B cell (primary cell): Measurements from ENCODE around the gene EGFR. TPM values are rescaled to one million over a fixed set of nuclear protein-coding genes. Genes with fewer than 3 reads are reported as not detected.

ENCODE experiments used
- ATAC-seq: fragments of 200-7000 bp; cut with Tn5 transposase; one replicate; pipeline ENCODE4 v1.10.0; 2021; ENCODE audit warnings: low read depth, mild to moderate bottlenecking, moderate number of reproducible peaks, moderate library complexity
- CTCF ChIA-PET: fragments of 350-600 bp; sonication (Branson Sonifier 250); formaldehyde crosslinking; loops from one replicate; lab custom pipeline; 2021; ENCODE audit warnings: antibody characterized with exemption, inconsistent platforms; lab: Charles Lee
- POLR2A ChIA-PET: fragments of 350-600 bp; sonication (Branson Sonifier 250); formaldehyde crosslinking; loops from one replicate; lab custom pipeline; 2021; ENCODE audit warnings: antibody characterized with exemption; lab: Charles Lee
- DNase-seq: peaks from one replicate; pipeline ENCODE4 v3.0.0; 2013
- H2AFZ ChIP-seq: 2 replicates; pipeline ENCODE4 v1.6.1; 2012; ENCODE audit warnings: mild to moderate bottlenecking, low read depth, low read length; ENCODE audit not compliant: insufficient read depth, poor library complexity, severe bottlenecking
- H3K27ac ChIP-seq, 2 donors: 1 replicate in 1 of 2; 2 replicates in 1 of 2; pipeline ENCODE4 v1.5.1; 2012 to 2013; ENCODE audit warnings: low read length in 2 of 2, mild to moderate bottlenecking in 2 of 2, moderate library complexity in 1 of 2
- H3K27me3 ChIP-seq, 4 experiments: fragments of 200-600 bp in 1 of 4; sonication (generic) in 1 of 4; replicated peaks in 1 of 4; 1 replicate in 2 of 4; 2 replicates in 2 of 4; pipeline versions ENCODE4 v1.6.1 to v1.7.0; 2013 to 2016; ENCODE audit warnings: low read length in 3 of 4, mild to moderate bottlenecking in 2 of 4, mixed read lengths in 1 of 4, moderate library complexity in 1 of 4; ENCODE audit not compliant: insufficient read depth in 4 of 4, control insufficient read depth in 3 of 4; ENCODE audit errors: control extremely low read depth in 1 of 4
- H3K36me3 ChIP-seq, 2 experiments: replicated peaks in 1 of 2; 1 replicate in 1 of 2; 2 replicates in 1 of 2; pipeline versions ENCODE4 v1.6.1 to v1.7.1; 2013; ENCODE audit warnings: low read length in 1 of 2; ENCODE audit not compliant: insufficient read depth in 2 of 2, control insufficient read depth in 1 of 2; ENCODE audit errors: control extremely low read depth in 1 of 2, extremely low read depth in 1 of 2
- H3K4me1 ChIP-seq, 2 donors: fragments of 200-600 bp in 1 of 2; sonication (generic) in 1 of 2; 1 replicate in 1 of 2; 2 replicates in 1 of 2; pipeline versions ENCODE4 v1.5.1 to v1.6.1; 2013 to 2017; ENCODE audit warnings: low read length in 2 of 2; ENCODE audit not compliant: control insufficient read depth in 2 of 2, insufficient read depth in 2 of 2
- H3K4me2 ChIP-seq: replicated peaks from 2 replicates; pipeline ENCODE3; 2012; ENCODE audit warnings: mild to moderate bottlenecking, low read depth, low read length; ENCODE audit not compliant: poor library complexity, severe bottlenecking
- H3K4me3 ChIP-seq, 5 experiments: fragments of 200-600 bp in 1 of 5; sonication (generic) in 1 of 5; 1 replicate in 3 of 5; 2 replicates in 2 of 5; pipeline versions ENCODE4 v1.5.1 to v1.7.0; 2011 to 2016; ENCODE audit warnings: low read length in 4 of 5, mild to moderate bottlenecking in 4 of 5, low read depth in 2 of 5, control low read depth in 1 of 5, moderate library complexity in 1 of 5; ENCODE audit not compliant: insufficient read depth in 1 of 5; ENCODE audit errors: control extremely low read depth in 1 of 5, extremely low read depth in 1 of 5
- H3K79me2 ChIP-seq: fragments of 200-600 bp; sonication (generic); one replicate; pipeline ENCODE4 v1.6.0; 2016; ENCODE audit warnings: low read length; ENCODE audit not compliant: control insufficient read depth, insufficient read depth
- H3K9ac ChIP-seq: fragments of 200-600 bp; sonication (generic); 2 replicates; pipeline ENCODE4 v1.6.1; 2017; ENCODE audit warnings: mild to moderate bottlenecking, low read length, moderate library complexity
- H3K9me3 ChIP-seq, 3 donors: one replicate each; pipeline versions ENCODE4 v1.6.1 to v1.7.1; 2013; ENCODE audit warnings: low read length in 2 of 3; ENCODE audit not compliant: control insufficient read depth in 2 of 3, insufficient read depth in 1 of 3; ENCODE audit errors: control extremely low read depth in 1 of 3
- H4K20me1 ChIP-seq: 2 replicates; pipeline ENCODE4 v1.6.0; 2012; ENCODE audit warnings: mild to moderate bottlenecking, low read length; ENCODE audit not compliant: insufficient read depth, control insufficient read depth, poor library complexity, severe bottlenecking
- H3K27ac Mint-ChIP-seq: one replicate; pipeline ENCODE4 v1.8.0; 2021; ENCODE audit warnings: mixed read lengths
- H3K27me3 Mint-ChIP-seq: one replicate; pipeline ENCODE4 v1.8.0; 2021; ENCODE audit warnings: mixed read lengths
- H3K4me1 Mint-ChIP-seq: one replicate; pipeline ENCODE4 v1.8.0; 2021; ENCODE audit warnings: mixed read lengths
- H3K4me3 Mint-ChIP-seq: one replicate; pipeline ENCODE4 v1.8.0; 2021; ENCODE audit warnings: mixed read lengths
- H3K9me3 Mint-ChIP-seq: one replicate; pipeline ENCODE4 v1.8.0; 2022; ENCODE audit warnings: mixed read lengths; ENCODE audit not compliant: insufficient read depth
- CTCF ChIP-seq: fragments of 200-600 bp; IDR thresholded peaks from one replicate; pipeline ENCODE4 v1.8.0; 2022; ENCODE audit warnings: antibody characterized with exemption, mild to moderate bottlenecking
- EZH2 ChIP-seq: IDR thresholded peaks from 2 replicates; pipeline ENCODE4 v1.6.1; 2012; ENCODE audit warnings: borderline replicate concordance, low read depth, mild to moderate bottlenecking, moderate library complexity, low read length; ENCODE audit not compliant: insufficient read depth, poor library complexity, severe bottlenecking
- WGBS: methylation state at CpG from one replicate; pipeline ENCODE4 v1.1.5; 2013; ENCODE audit warnings: missing lambda C conversion rate; ENCODE audit not compliant: insufficient coverage; 5-methylcytosine and 5-hydroxymethylcytosine counted together
- intact Hi-C: fragments of 100-400 bp; cut with micrococcal nuclease; formaldehyde crosslinking; loops from one replicate; pipeline ENCODE4 v1.10.0; 2022
- polyA plus RNA-seq: library from polyadenylated mRNA; depleted of rRNA; stranded (reverse); fragments of >200 nt; gene quantifications from 2 replicates; pipeline ENCODE4 v1.2.3, GENCODE V29; 2012
- total RNA-seq, 2 donors: library from RNA; stranded (reverse); fragments of 120-200 nt in 1 of 2; gene quantifications; 1 replicate in 1 of 2; 2 replicates in 1 of 2; pipeline versions ENCODE4 v1.2.3 to v1.2.4, GENCODE V29; 2013 to 2022

EGFR gene
- total and polyA plus RNA-seq, 2 donors (not counting 1 experiment from before 2014, with no cell fraction given) = not detected

GRCh38 chr7:55150166-55150565 is 131.3 kb downstream of the EGFR start:
- H3K27me3 ChIP-seq = no peaks in the 10 kb centered on the region
- no peaks in the 10 kb centered on the region for H3K4me1 Mint-ChIP-seq
- no peak overlapping the region for H3K27ac ChIP-seq

More at GRCh38 chr7:55150166-55150565, 131.3 kb downstream of the EGFR start:
- H3K4me3 Mint-ChIP-seq = no peak overlapping the region
- DNase-seq (no peak), ATAC-seq (no peak)
- intact Hi-C loops = no loop called here
- no peaks in the 10 kb centered on the region for H3K36me3 ChIP-seq
- H3K4me3 ChIP-seq = no peak overlapping the region
- WGBS = 89% methylated on average over 12 of the region's 13 CpGs
- ChIA-PET CTCF (no interaction called here), POLR2A (no interaction called here)
- no peak overlapping the region for H3K9ac ChIP-seq
- H2AFZ ChIP-seq = no peak overlapping the region
- H4K20me1 ChIP-seq = no peaks in the 10 kb centered on the region
- no peak overlapping the region for H3K27ac Mint-ChIP-seq
- no peaks in the 10 kb centered on the region for H3K79me2 ChIP-seq
- H3K9me3 Mint-ChIP-seq = peaks cover 4% of the 10 kb centered on the region
- TF ChIP-seq CTCF (no peak), EZH2 (no peak)
- H3K27me3 Mint-ChIP-seq = peaks cover 19% of the 10 kb centered on the region
- no peak overlapping the region for H3K4me2 ChIP-seq
- no peaks in the 10 kb centered on the region for H3K4me1 ChIP-seq
- peaks cover 0 to 15% (median 0%) of the 10 kb centered on the region in 3 donors for H3K9me3 ChIP-seq
